Measurements from ENCODE around the gene TCF7L1.

GRCh38 chr2:85231468-85231805, 98.2 kb downstream of the TCF7L1 start:
- no peak for TF ChIP-seq CTCF (IDR thresholded peaks at IDR 0.05)
- no peak for TF ChIP-seq POLR2AphosphoS5 (IDR thresholded peaks at IDR 0.05)

All from suprapubic skin (tissue), 3 donors.